Naive B cell (primary cell): ENCODE results near the gene FA2H. TPM values are rescaled to one million over a fixed set of nuclear protein-coding genes. Genes with fewer than 3 reads are reported as not detected.

Experiments used
- ATAC-seq, 2 donors: fragments of 150-1000 bp; cut with Tn5 transposase; 2 replicates each; pipeline ENCODE4 v1.10.0; 2021; ENCODE audit warnings: low read depth in 2 of 2, mild to moderate bottlenecking in 2 of 2, moderate library complexity in 2 of 2
- DNase-seq: peaks from one replicate; pipeline ENCODE4 v3.0.0; 2022
- H3K27ac Mint-ChIP-seq, 6 donors: one replicate each; pipeline ENCODE4 v1.8.0; 2020 to 2022; ENCODE audit warnings: mild to moderate bottlenecking in 6 of 6, mixed read lengths in 6 of 6, moderate library complexity in 5 of 6, inconsistent platforms in 2 of 6
- H3K27me3 Mint-ChIP-seq, 3 donors: one replicate each; pipeline ENCODE4 v1.8.0; 2021 to 2022; ENCODE audit warnings: mixed read lengths in 3 of 3, mild to moderate bottlenecking in 1 of 3
- H3K36me3 Mint-ChIP-seq, 2 donors: one replicate each; pipeline ENCODE4 v1.8.0; 2020 to 2022; ENCODE audit warnings: mixed read lengths in 2 of 2, inconsistent platforms in 1 of 2, mild to moderate bottlenecking in 1 of 2
- H3K4me1 Mint-ChIP-seq, 3 donors: one replicate each; pipeline ENCODE4 v1.8.0; 2020 to 2022; ENCODE audit warnings: mixed read lengths in 3 of 3, inconsistent platforms in 1 of 3, mild to moderate bottlenecking in 1 of 3, moderate library complexity in 1 of 3
- H3K4me3 Mint-ChIP-seq, 8 donors: one replicate each; pipeline ENCODE4 v1.8.0; 2020 to 2022; ENCODE audit warnings: mild to moderate bottlenecking in 8 of 8, mixed read lengths in 8 of 8, moderate library complexity in 8 of 8, inconsistent platforms in 2 of 8
- H3K9me3 Mint-ChIP-seq, 7 donors: one replicate each; pipeline ENCODE4 v1.8.0; 2020 to 2022; ENCODE audit warnings: mixed read lengths in 7 of 7, mild to moderate bottlenecking in 5 of 7, inconsistent platforms in 2 of 7, moderate library complexity in 1 of 7
- polyA plus RNA-seq, 6 donors: library from polyadenylated mRNA; unstranded; fragments of 300-500 nt; fragmentation: Illumina TruSeq; gene quantifications; one replicate each; pipeline ENCODE4 v1.2.3, GENCODE V29; 2021; ENCODE audit warnings: low read depth in 6 of 6

FA2H gene
- polyA plus RNA-seq, 6 donors from 2014 or later, result 0.21 to 3.1 (median 0.29) TPM; not detected in 3

DNA sequence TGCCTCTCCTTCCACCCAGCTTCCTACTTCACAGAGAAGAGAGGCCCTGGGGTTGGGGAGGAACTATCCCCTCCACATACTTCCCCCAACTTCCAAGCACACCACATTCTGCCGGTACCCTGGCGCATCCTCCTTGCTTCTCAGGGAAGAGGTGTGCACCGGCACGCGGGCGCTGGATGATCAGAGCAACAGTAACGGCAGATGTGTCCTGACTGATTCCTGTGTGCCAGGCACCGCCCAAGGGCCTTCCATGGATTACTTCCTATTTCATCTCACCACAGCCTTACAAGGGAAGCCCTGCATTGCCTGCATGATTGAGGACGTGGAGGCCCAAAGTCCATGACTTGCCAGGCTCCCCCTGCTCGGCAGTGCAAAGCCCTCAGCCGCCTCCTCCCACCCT is 52.9 kb downstream of the FA2H start:
- no peak for DNase-seq
- Mint-ChIP-seq H3K9me3 (peaks cover 3 to 10% (median 4%) of the 10 kb centered on the region in 7 donors), H3K27ac (peak overlapping the region in 2 of 6 donors; percentile 52 to 53), H3K36me3 (peaks cover 0 to 9% of the 10 kb centered on the region in 2 donors), H3K4me1 (peaks cover 0 to 3% (median 2%) of the 10 kb centered on the region in 3 donors), H3K4me3 (peak overlapping the region in 1 of 8 donors; percentile 13), H3K27me3 (peaks cover 0 to 17% (median 8%) of the 10 kb centered on the region in 3 donors)
- ATAC-seq, result no peak

DNA sequence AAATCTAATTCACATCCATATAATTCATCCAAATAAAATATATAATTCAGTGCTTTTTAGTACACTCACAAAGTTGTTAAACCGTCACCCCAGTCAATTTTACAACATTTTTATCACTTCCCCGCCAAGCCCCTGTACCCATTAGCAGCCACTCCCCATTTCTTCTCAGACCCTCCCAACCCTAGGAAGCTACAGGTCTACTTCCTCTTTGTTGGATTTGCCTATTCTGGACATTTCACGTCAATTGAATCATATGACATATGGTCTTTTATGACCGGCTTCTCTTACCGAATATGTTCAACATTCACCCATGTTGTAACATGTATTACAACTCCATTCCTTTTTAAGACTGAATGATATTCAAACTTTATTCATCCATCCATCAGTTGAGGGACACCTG is 54.0 kb downstream of the FA2H start:
- no peak overlapping the region for H3K4me3 Mint-ChIP-seq
- no peaks in the 10 kb centered on the region for H3K36me3 Mint-ChIP-seq
- H3K27ac Mint-ChIP-seq, result no peak overlapping the region
- peaks cover 0 to 4% (median 0%) of the 10 kb centered on the region in 7 donors for H3K9me3 Mint-ChIP-seq
- DNase-seq (no peak), ATAC-seq (peak in 1 of 2 donors; percentile 47)
- peaks cover 0 to 3% (median 2%) of the 10 kb centered on the region in 3 donors for H3K4me1 Mint-ChIP-seq
- peaks cover 0 to 22% (median 8%) of the 10 kb centered on the region in 3 donors for H3K27me3 Mint-ChIP-seq

DNA sequence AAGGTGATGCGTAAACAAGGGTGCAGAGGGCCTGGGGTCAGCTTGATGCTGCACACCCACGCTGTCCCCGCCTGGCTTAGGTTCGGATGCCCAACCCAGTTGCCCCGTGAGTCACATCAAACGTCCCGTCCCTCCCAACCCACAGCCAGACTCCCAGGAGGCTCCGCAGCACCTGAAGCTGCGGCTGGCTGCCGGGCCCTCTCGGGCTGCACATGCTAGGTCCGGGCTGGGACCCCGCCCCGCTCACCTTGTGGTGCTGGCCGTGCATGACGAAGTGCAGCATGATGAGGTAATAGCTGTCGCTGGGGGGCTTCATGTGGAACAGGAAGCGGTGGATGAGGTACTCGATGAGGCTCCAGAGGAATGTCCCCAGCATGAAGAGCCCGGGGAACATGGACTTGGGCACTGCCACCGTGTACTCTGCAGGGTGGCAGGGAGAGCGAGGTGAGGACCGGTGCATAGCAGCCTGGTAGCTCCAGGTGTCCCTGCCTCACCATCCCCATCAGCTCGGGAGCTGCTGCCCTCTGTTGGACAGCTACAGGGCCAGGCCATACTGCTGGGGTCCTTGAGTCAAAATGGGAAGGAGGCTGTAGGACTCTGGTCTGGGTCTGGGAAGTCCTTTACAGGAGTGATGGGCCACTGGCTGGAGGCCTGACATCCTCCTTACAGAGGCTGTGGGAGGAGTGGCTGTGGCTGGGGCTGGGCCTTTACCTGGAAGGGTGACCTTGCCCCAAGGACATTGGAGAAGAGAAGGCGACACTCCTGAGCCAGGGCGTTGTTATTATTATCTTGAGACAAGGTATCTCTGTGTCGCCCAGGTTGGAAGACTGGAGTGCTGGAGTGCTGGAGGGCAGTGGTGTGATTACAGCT is 55.6 kb downstream of the FA2H start:
- H3K27ac Mint-ChIP-seq, result peak overlapping the region in 2 of 6 donors; percentile 20 to 87
- H3K9me3 Mint-ChIP-seq, result peaks cover 0 to 4% (median 0%) of the 10 kb centered on the region in 7 donors
- peaks cover 0 to 3% (median 2%) of the 10 kb centered on the region in 3 donors for H3K4me1 Mint-ChIP-seq
- no peaks in the 10 kb centered on the region for H3K36me3 Mint-ChIP-seq
- no peak for DNase-seq
- peaks cover 0 to 22% (median 8%) of the 10 kb centered on the region in 3 donors for H3K27me3 Mint-ChIP-seq
- peak overlapping the region in 1 of 8 donors; percentile 2 for H3K4me3 Mint-ChIP-seq
- ATAC-seq, result no peak

DNA sequence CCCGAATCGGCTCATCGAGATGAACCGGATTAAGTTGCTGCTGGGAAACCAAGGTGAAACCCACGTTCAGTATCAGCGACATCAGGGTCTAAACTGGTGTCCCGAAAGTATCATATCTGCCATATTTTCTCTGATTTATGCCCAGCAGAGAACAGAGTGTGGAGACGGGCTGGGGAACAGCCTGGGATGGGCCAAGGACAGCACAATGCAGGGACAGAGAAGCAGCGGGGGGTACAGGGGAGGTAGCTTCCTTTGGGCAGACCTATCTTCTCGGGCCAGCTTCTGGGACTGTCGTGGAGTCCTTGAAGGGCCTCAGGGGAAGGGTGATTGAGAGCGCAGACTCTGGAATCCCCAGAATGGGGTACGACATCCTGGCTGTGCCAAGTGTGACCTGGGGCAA is 56.5 kb downstream of the FA2H start:
- H3K4me3 Mint-ChIP-seq, result no peak overlapping the region
- peaks cover 0 to 18% (median 3%) of the 10 kb centered on the region in 3 donors for H3K27me3 Mint-ChIP-seq
- H3K4me1 Mint-ChIP-seq, result peaks cover 0 to 3% (median 2%) of the 10 kb centered on the region in 3 donors
- DNase-seq (no peak), ATAC-seq (no peak)
- no peak overlapping the region for H3K27ac Mint-ChIP-seq
- H3K9me3 Mint-ChIP-seq, result peaks cover 0 to 4% (median 0%) of the 10 kb centered on the region in 7 donors
- no peaks in the 10 kb centered on the region for H3K36me3 Mint-ChIP-seq

DNA sequence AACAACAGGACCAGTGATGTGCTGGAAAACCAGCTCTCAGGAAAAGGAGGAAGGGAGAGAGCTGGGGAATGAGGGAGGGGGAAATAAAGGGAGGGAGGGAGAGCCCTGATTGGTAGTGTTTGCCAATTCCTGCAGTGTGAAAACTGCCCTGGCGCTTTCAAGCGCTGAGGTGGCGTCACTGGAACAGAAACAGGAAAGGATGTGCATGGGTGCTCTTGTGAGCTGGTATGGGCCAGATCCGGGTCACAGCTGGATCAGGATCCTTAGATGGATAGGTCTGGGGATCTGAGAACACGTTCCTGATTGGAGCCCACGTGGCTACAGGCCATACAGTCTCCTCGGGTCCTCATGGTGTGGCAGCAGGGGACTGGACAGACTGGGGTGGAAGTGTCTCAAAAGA is 57.3 kb downstream of the FA2H start:
- ATAC-seq, result no peak
- Mint-ChIP-seq H3K27me3 (peaks cover 0 to 17% (median 0%) of the 10 kb centered on the region in 3 donors), H3K27ac (no peak overlapping the region), H3K4me3 (no peak overlapping the region), H3K9me3 (peaks cover 0 to 4% (median 0%) of the 10 kb centered on the region in 7 donors), H3K36me3 (no peaks in the 10 kb centered on the region), H3K4me1 (peaks cover 0 to 3% (median 2%) of the 10 kb centered on the region in 3 donors)
- no peak for DNase-seq

DNA sequence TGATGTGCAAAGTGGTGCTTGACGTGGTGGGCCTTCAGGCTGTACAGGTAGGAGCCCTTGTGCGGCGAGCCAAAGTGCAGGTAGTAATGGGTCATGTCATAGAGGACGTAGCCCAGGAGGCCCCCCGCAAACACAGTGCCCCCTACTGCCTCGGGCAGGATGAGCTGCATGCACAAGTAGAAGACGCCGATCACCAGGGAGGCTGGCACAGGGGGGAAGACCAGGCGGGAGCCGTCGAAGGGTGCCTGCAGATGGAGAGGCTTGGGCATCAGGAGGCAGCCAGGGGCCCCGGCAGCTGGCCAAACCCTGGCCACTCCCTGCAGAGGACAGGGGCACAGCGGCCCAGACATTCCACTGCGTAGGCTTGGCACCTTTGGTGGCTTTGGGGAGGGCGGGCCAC is 58.3 kb downstream of the FA2H start:
- no peaks in the 10 kb centered on the region for H3K36me3 Mint-ChIP-seq
- peaks cover 0 to 4% (median 0%) of the 10 kb centered on the region in 7 donors for H3K9me3 Mint-ChIP-seq
- H3K4me1 Mint-ChIP-seq, result peaks cover 0 to 3% (median 2%) of the 10 kb centered on the region in 3 donors
- ATAC-seq (no peak), DNase-seq (no peak)
- H3K4me3 Mint-ChIP-seq, result no peak overlapping the region
- no peak overlapping the region for H3K27ac Mint-ChIP-seq
- H3K27me3 Mint-ChIP-seq, result peaks cover 0 to 17% (median 0%) of the 10 kb centered on the region in 3 donors

DNA sequence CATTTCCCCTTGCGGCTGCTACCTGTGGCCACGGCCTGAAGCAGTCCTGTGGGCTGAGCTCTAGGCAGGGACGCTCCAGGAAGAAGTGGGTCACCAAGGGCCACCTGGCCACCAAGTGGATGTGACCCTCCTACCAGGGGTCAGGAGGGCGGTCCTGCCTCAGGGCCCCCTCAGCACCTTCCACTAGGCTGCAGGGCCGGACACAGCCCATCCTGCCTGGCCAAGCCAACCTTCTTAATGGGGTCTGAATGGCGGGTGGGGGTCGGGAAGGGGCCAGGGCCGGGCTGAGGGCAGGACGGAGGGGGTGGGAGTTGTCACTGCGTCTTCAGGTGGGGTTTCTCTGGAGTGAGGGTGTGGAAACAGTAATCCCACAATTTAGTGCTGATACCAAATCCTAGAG is 60.7 kb downstream of the FA2H start:
- Mint-ChIP-seq H3K4me3 (no peak overlapping the region), H3K27ac (peak overlapping the region in 1 of 6 donors; percentile 16), H3K27me3 (peaks cover 0 to 12% (median 0%) of the 10 kb centered on the region in 3 donors), H3K36me3 (no peaks in the 10 kb centered on the region), H3K4me1 (peaks cover 4 to 6% (median 5%) of the 10 kb centered on the region in 3 donors), H3K9me3 (peaks cover 0 to 4% (median 0%) of the 10 kb centered on the region in 7 donors)
- DNase-seq (no peak), ATAC-seq (no peak)

DNA sequence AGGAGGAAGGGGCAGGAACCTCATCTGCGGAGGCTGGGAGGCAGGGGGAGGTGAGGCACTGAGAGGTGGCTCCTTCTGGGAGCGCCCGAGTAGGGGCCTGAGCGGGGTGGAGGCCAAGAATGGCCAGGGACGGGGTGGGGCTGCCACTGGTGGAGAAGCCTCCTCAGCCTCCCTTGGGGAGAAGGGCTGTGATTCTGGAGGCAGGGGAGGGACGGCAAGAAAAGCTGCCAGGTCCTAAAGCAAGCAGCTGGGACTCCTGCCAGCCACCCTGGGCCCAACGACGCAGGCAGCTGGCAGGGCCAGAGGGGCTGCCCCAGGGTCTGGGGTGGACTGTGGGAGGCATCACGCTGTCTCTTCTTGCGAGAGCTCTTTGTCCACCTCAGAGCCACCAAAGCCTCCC is 61.3 kb downstream of the FA2H start:
- Mint-ChIP-seq H3K9me3 (peaks cover 0 to 4% (median 0%) of the 10 kb centered on the region in 7 donors), H3K36me3 (no peaks in the 10 kb centered on the region), H3K27ac (no peak overlapping the region), H3K4me1 (peaks cover 4 to 6% (median 5%) of the 10 kb centered on the region in 3 donors), H3K4me3 (no peak overlapping the region), H3K27me3 (peaks cover 0 to 12% (median 0%) of the 10 kb centered on the region in 3 donors)
- DNase-seq, result no peak
- ATAC-seq, result no peak

DNA sequence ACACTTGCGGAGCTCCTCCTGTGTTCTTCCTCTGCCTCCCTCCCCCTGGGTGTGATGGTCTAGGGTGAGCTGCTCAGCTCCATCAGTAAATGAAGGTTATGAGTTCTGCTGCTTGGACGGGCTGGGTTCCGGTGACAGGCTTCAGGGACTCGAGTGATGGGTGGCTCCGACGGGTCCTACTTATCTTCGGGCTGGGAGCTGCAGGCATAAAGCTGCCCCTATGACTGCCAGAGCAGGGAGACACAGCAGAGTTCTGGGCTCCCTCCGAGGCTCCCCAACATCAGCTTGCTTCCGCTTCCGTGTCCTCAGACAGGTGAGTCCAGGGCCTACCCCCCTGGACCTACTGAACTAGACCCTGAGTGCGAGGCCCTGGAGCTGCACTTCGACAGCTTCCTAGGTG is 62.7 kb downstream of the FA2H start:
- H3K27me3 Mint-ChIP-seq, result peaks cover 0 to 7% (median 0%) of the 10 kb centered on the region in 3 donors
- ATAC-seq (no peak), DNase-seq (no peak)
- peak overlapping the region in 1 of 6 donors; percentile 30 for H3K27ac Mint-ChIP-seq
- peaks cover 0 to 2% (median 0%) of the 10 kb centered on the region in 7 donors for H3K9me3 Mint-ChIP-seq
- no peaks in the 10 kb centered on the region for H3K36me3 Mint-ChIP-seq
- peaks cover 4 to 6% (median 5%) of the 10 kb centered on the region in 3 donors for H3K4me1 Mint-ChIP-seq
- no peak overlapping the region for H3K4me3 Mint-ChIP-seq

DNA sequence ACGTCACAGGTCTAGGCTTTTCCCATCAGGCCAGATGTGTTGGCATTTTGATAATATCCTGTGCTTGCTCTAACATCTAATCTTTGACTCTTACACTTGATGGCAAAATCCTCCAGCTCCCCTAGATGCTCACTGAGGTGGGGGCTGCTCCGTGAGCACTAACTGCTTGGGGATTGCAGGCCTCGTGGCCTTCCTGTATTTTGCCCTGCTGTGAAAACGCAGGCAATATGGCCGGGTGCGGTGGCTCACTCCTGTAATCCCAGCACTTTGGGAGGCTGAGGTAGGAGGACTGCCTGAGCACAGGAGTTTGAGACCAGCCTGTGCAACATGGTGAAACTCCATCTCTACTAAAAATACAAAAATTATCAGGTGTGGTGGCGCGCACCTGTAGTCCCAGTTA is 64.2 kb downstream of the FA2H start:
- ATAC-seq (no peak), DNase-seq (no peak)
- no peaks in the 10 kb centered on the region for H3K27me3 Mint-ChIP-seq
- peaks cover 0 to 2% (median 0%) of the 10 kb centered on the region in 7 donors for H3K9me3 Mint-ChIP-seq
- H3K27ac Mint-ChIP-seq, result no peak overlapping the region
- no peaks in the 10 kb centered on the region for H3K36me3 Mint-ChIP-seq
- H3K4me3 Mint-ChIP-seq, result no peak overlapping the region
- H3K4me1 Mint-ChIP-seq, result peaks cover 4 to 6% (median 5%) of the 10 kb centered on the region in 3 donors

DNA sequence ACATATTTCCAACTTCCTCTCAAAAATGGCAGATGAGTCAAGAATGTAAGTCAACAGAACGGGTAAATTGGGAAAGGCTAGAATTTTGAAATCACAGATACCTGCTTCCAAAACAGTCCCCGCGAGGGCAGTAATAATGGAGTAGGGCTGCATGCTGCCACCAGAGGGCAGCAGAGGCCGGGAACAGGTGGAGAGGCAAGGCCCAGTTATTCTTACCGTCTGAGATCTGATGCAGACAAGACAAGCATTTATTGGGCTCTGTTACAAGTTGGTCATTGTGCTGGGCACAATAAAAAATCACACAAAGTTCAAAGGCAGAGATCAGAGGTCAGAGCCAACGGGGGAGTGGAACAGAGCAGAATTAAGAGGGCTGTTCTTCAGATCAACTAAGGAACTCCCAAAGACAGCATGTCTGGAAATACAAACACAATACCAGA is 65.2 kb downstream of the FA2H start:
- Mint-ChIP-seq H3K27ac (peak overlapping the region in 1 of 6 donors; percentile 13), H3K9me3 (peaks cover 0 to 2% (median 0%) of the 10 kb centered on the region in 7 donors), H3K4me1 (peaks cover 4 to 6% (median 5%) of the 10 kb centered on the region in 3 donors), H3K27me3 (no peaks in the 10 kb centered on the region), H3K36me3 (no peaks in the 10 kb centered on the region), H3K4me3 (no peak overlapping the region)
- peak; percentile 68 for DNase-seq
- peak; percentile 88 to 96 for ATAC-seq

DNA sequence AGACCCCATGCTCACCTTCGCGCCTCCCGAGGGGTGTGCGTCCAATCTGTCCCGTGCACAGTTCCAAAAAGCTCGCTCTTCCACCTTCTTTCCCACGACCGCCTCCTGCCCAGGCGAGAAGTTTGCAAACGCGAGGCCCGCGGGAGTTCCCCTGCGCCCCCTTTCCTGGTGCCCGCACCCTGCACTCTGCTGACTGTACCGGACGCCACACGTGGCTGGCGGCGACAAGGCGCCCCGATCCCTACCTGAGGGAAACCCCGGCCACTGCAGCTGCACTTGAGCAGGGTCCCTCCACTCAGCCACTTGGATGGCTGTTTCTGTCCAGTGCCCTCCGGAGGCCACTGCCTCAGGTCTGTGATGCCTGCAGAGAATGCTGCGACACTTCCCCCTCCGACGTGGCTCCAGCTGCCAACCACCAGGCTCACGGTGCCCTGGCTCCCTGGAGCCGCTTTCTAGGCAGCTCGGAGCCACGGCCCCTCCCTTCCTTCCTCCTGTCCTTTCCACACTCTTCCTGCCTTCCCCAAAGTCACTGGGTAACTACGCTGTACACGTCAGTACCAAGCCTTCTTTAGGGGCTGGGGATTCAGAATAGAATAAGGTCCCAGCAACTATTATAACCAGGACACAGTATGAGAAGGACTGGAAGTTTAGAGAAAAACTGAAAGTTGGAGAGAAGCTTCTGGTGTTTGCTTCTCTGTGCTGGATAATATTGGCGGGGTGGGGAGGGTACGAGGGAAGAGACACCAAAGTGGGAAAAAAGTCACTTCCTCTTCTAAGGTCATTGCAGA is 74.0 kb downstream of the FA2H start, which contains the start of gene MLKL:
Gene MLKL, minus strand, starts transcription at position 425 of the 788 bp plus-strand sequence. CDS start 5,105 bp downstream, outside the sequence.
- DNase-seq (peak; percentile 29), ATAC-seq (peak; percentile 67 to 69)
- peaks cover 33 to 53% (median 42%) of the 10 kb centered on the region in 3 donors for H3K4me1 Mint-ChIP-seq
- no peaks in the 10 kb centered on the region for H3K27me3 Mint-ChIP-seq
- peak within 1 kb of the TSS; percentile 76 to 97 (median 93) for H3K27ac Mint-ChIP-seq
- H3K4me3 Mint-ChIP-seq, result peak within 1 kb of the TSS; percentile 92 to 99 (median 96)
- H3K36me3 Mint-ChIP-seq, result no peaks in the 10 kb centered on the region
- H3K9me3 Mint-ChIP-seq, result no peaks in the 10 kb centered on the region

DNA sequence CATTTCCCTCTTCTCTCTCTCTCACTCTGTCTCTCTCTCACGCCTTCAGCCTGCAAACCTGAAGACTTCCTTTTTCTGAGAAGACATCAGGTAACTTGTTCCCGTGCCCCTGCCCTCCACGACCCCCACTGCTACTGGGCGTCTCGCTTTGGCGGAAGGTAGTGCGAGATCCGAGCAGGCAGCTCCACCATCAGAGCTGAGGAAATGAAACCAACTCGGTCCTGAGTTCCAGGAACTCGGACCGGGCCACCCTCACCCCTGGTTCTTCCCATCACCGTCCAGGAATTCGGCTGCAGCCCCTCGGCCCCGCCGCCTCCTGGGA is 74.5 kb downstream of the FA2H start:
- Mint-ChIP-seq H3K27me3 (no peaks in the 10 kb centered on the region), H3K4me3 (peak overlapping the region; percentile 92 to 99 (median 96)), H3K4me1 (peaks cover 33 to 53% (median 45%) of the 10 kb centered on the region in 3 donors), H3K36me3 (peaks cover 0 to 5% of the 10 kb centered on the region in 2 donors), H3K27ac (peak overlapping the region in 5 of 6 donors; percentile 90 to 97 (median 93)), H3K9me3 (no peaks in the 10 kb centered on the region)
- DNase-seq (peak; percentile 32), ATAC-seq (peak; percentile 44 to 46)
